H1 (cell line): ENCODE results near the gene CCDC8. TPM values are rescaled to one million over a fixed set of nuclear protein-coding genes. Genes with fewer than 3 reads are reported as not detected.

Experiments
- CTCF ChIA-PET: fragments of 300-600 bp; sonication (Branson Sonifier 250); formaldehyde crosslinking; loops from one replicate; lab custom pipeline; 2021; ENCODE audit not compliant: partially characterized antibody; lab: Charles Lee
- POLR2A ChIA-PET: fragments of 300-600 bp; sonication (Branson Sonifier 250); formaldehyde crosslinking; loops from one replicate; lab custom pipeline; 2021; ENCODE audit warnings: inconsistent platforms; ENCODE audit not compliant: partially characterized antibody; lab: Charles Lee
- DNase-seq, 2 experiments: peaks; one replicate each; pipeline versions ENCODE4 v3.0.0 to v3.0.0-alpha.2; 2010 to 2022; ENCODE audit warnings: low spot score in 2 of 2, low read depth in 1 of 2, mixed read lengths in 1 of 2
- FAIRE-seq: peaks from 2 replicates; lab custom pipeline; 2011; peaks lifted over from hg19 to GRCh38; lab: Jason Lieb, UNC
- H2AFZ ChIP-seq: 2 replicates; pipeline ENCODE4 v1.8.1; 2012; ENCODE audit warnings: low read length, inconsistent platforms
- H2AK5ac ChIP-seq: 2 replicates; pipeline ENCODE4 v1.6.1; 2013; ENCODE audit warnings: low read depth, low read length
- H2BK120ac ChIP-seq: replicated peaks from 2 replicates; pipeline ENCODE3; 2013; ENCODE audit warnings: low read depth, low read length, inconsistent platforms
- H2BK12ac ChIP-seq: 2 replicates; pipeline ENCODE4 v1.6.1; 2013; ENCODE audit warnings: low read depth, low read length
- H2BK15ac ChIP-seq: 2 replicates; pipeline ENCODE4 v1.6.1; 2013; ENCODE audit warnings: low read length
- H2BK20ac ChIP-seq: 2 replicates; pipeline ENCODE4 v1.6.1; 2013; ENCODE audit warnings: low read length
- H2BK5ac ChIP-seq: 2 replicates; pipeline ENCODE4 v1.6.1; 2013; ENCODE audit warnings: low read depth, low read length
- H3K14ac ChIP-seq: 2 replicates; pipeline ENCODE4 v1.6.1; 2013; ENCODE audit warnings: inconsistent platforms; ENCODE audit not compliant: insufficient read length
- H3K18ac ChIP-seq: 2 replicates; pipeline ENCODE4 v1.6.1; 2013; ENCODE audit warnings: low read length; ENCODE audit errors: extremely low read depth
- H3K23ac ChIP-seq: 2 replicates; pipeline ENCODE4 v1.6.1; 2013; ENCODE audit warnings: inconsistent platforms; ENCODE audit not compliant: insufficient read length
- H3K23me2 ChIP-seq: 2 replicates; pipeline ENCODE4 v1.6.1; 2013; ENCODE audit warnings: low read depth, low read length
- H3K27ac ChIP-seq: 2 replicates; pipeline ENCODE4 v1.6.1; 2011; ENCODE audit warnings: low read depth, low read length, inconsistent platforms
- H3K27me3 ChIP-seq, 4 experiments: replicated peaks in 1 of 4; 1 replicate in 1 of 4; 2 replicates in 3 of 4; pipeline versions ENCODE4 v1.6.1 to v1.8.1; 2011 to 2013; ENCODE audit warnings: low read length in 3 of 4, mild to moderate bottlenecking in 3 of 4, inconsistent platforms in 2 of 4, mixed read lengths in 2 of 4, moderate library complexity in 1 of 4; ENCODE audit not compliant: control insufficient read depth in 3 of 4, insufficient read depth in 3 of 4; ENCODE audit errors: extremely low read depth in 1 of 4
- H3K36me3 ChIP-seq, 4 experiments: 2 replicates each; pipeline versions ENCODE4 v1.6.1 to v1.8.1; 2011 to 2013; ENCODE audit warnings: mild to moderate bottlenecking in 4 of 4, low read length in 3 of 4, moderate library complexity in 2 of 4, control low read depth in 1 of 4, inconsistent platforms in 1 of 4; ENCODE audit not compliant: insufficient read depth in 4 of 4, control insufficient read depth in 2 of 4
- H3K4ac ChIP-seq: replicated peaks from 2 replicates; pipeline ENCODE3; 2013; ENCODE audit warnings: low read length, low read depth, mixed read lengths, inconsistent platforms; ENCODE audit not compliant: insufficient read length
- H3K4me1 ChIP-seq, 4 experiments: replicated peaks in 1 of 4; 1 replicate in 1 of 4; 2 replicates in 3 of 4; pipeline versions ENCODE4 v1.6.1 to v1.8.1; 2011 to 2013; ENCODE audit warnings: low read length in 3 of 4, inconsistent platforms in 2 of 4, mixed read lengths in 1 of 4; ENCODE audit not compliant: insufficient read depth in 4 of 4, control insufficient read depth in 3 of 4
- H3K4me2 ChIP-seq, 2 experiments: 2 replicates each; pipeline versions ENCODE4 v1.6.1 to v1.8.1; 2011 to 2013; ENCODE audit warnings: low read depth in 2 of 2, low read length in 2 of 2, control low read depth in 1 of 2, inconsistent platforms in 1 of 2, mild to moderate bottlenecking in 1 of 2; ENCODE audit not compliant: insufficient read depth in 1 of 2
- H3K4me3 ChIP-seq, 4 experiments: fragments of 200-600, 300-600 bp in 1 of 4; sonication (generic), shearing (Covaris generic), sonication (Bioruptor Twin) in 1 of 4; 2 replicates each; pipeline versions ENCODE4 v1.5.1 to v1.8.1; 2011 to 2016; ENCODE audit warnings: low read length in 4 of 4, low read depth in 3 of 4, control low read depth in 2 of 4, inconsistent platforms in 2 of 4, mild to moderate bottlenecking in 2 of 4, mixed read lengths in 1 of 4, moderate library complexity in 1 of 4; ENCODE audit not compliant: insufficient read depth in 2 of 4; ENCODE audit errors: extremely low read depth in 1 of 4
- H3K56ac ChIP-seq: replicated peaks from 2 replicates; pipeline ENCODE3; 2013; ENCODE audit warnings: low read depth, mild to moderate bottlenecking, mixed read lengths, low read length, inconsistent platforms; ENCODE audit not compliant: insufficient read length
- H3K79me1 ChIP-seq: 2 replicates; pipeline ENCODE4 v1.6.1; 2013; ENCODE audit warnings: low read depth, low read length, control low read depth
- H3K79me2 ChIP-seq, 2 experiments: 2 replicates each; pipeline versions ENCODE4 v1.6.1 to v1.8.1; 2012 to 2013; ENCODE audit warnings: low read length in 2 of 2, mild to moderate bottlenecking in 2 of 2, inconsistent platforms in 1 of 2; ENCODE audit not compliant: insufficient read depth in 2 of 2, control insufficient read depth in 1 of 2
- H3K9ac ChIP-seq, 4 experiments: replicated peaks in 1 of 4; 1 replicate in 1 of 4; 2 replicates in 3 of 4; pipeline versions ENCODE4 v1.6.1 to v1.8.1; 2011 to 2013; ENCODE audit warnings: low read depth in 3 of 4, low read length in 3 of 4, control low read depth in 2 of 4, mild to moderate bottlenecking in 2 of 4, moderate library complexity in 2 of 4, inconsistent platforms in 1 of 4; ENCODE audit errors: extremely low read depth in 1 of 4
- H3K9me3 ChIP-seq, 2 experiments: 2 replicates each; pipeline versions ENCODE4 v1.6.1 to v1.8.1; 2012 to 2013; ENCODE audit warnings: mild to moderate bottlenecking in 2 of 2, moderate library complexity in 2 of 2, control low read depth in 1 of 2, inconsistent platforms in 1 of 2, low read depth in 1 of 2, low read length in 1 of 2, mixed read lengths in 1 of 2; ENCODE audit not compliant: insufficient read depth in 2 of 2
- H4K20me1 ChIP-seq, 2 experiments: replicated peaks in 1 of 2; 2 replicates each; pipeline versions ENCODE3 to v1.8.1; 2011 to 2013; ENCODE audit warnings: inconsistent platforms in 2 of 2, low read length in 2 of 2, mild to moderate bottlenecking in 1 of 2; ENCODE audit not compliant: insufficient read depth in 2 of 2, control insufficient read depth in 1 of 2
- H4K5ac ChIP-seq: 2 replicates; pipeline ENCODE4 v1.6.1; 2013; ENCODE audit warnings: low read length, low read depth, mixed read lengths, inconsistent platforms; ENCODE audit not compliant: insufficient read length
- H4K8ac ChIP-seq: 2 replicates; pipeline ENCODE4 v1.8.0; 2013; ENCODE audit warnings: mild to moderate bottlenecking, moderate library complexity, low read length, inconsistent platforms; ENCODE audit not compliant: insufficient read depth; ENCODE audit errors: extremely low read depth
- H4K91ac ChIP-seq: replicated peaks from 2 replicates; pipeline ENCODE3; 2013; ENCODE audit warnings: low read length, mixed read lengths, inconsistent platforms; ENCODE audit not compliant: insufficient read length
- BACH1 ChIP-seq: IDR thresholded peaks from 2 replicates; pipeline ENCODE4 v1.6.1; 2012; ENCODE audit warnings: low read length, improper control_type of control experiment
- CBX8 ChIP-seq: fragments of 300-800, 300-1000 bp; sonication (generic); IDR thresholded peaks from 2 replicates; pipeline ENCODE4 v1.7.1; 2016; ENCODE audit warnings: low read depth, low read length, borderline replicate concordance
- EZH2 ChIP-seq: fragments of 200-600 bp; sonication (generic); IDR thresholded peaks from 2 replicates; pipeline ENCODE4 v1.7.1; 2012; ENCODE audit warnings: low read depth, mild to moderate bottlenecking, moderate library complexity, low read length, inconsistent platforms; ENCODE audit not compliant: severe bottlenecking
- GABPA ChIP-seq: IDR thresholded peaks from 2 replicates; pipeline ENCODE4 v1.6.1; 2011; ENCODE audit warnings: mild to moderate bottlenecking, low read length, moderate library complexity, borderline replicate concordance; ENCODE audit not compliant: insufficient read depth
- HDAC6 ChIP-seq: IDR thresholded peaks from one replicate; pipeline ENCODE4 v1.7.1; 2012; ENCODE audit warnings: low read depth, mild to moderate bottlenecking, inconsistent platforms, low read length, moderate library complexity
- KDM1A ChIP-seq: fragments of 200-600, 300-600 bp; sonication (generic); IDR thresholded peaks from 2 replicates; pipeline ENCODE4 v1.7.1; 2016; ENCODE audit warnings: mild to moderate bottlenecking, low read length, borderline replicate concordance
- POLR2AphosphoS5 ChIP-seq: IDR thresholded peaks from 2 replicates; pipeline ENCODE4 v1.6.1; 2011; ENCODE audit warnings: low read depth, low read length
- SAP30 ChIP-seq: fragments of 300-600 bp; sonication (generic); IDR thresholded peaks from 2 replicates; pipeline ENCODE4 v1.7.1; 2012; ENCODE audit warnings: low read length, moderate library complexity, mild to moderate bottlenecking, inconsistent platforms; ENCODE audit not compliant: insufficient read depth, insufficient replicate concordance
- SIRT6 ChIP-seq: IDR thresholded peaks from one replicate; pipeline ENCODE4 v1.7.1; 2012; ENCODE audit warnings: low read length, inconsistent platforms
- SP2 ChIP-seq: IDR thresholded peaks from 2 replicates; pipeline ENCODE4 v1.6.1; 2012; ENCODE audit warnings: mild to moderate bottlenecking, low read length, inconsistent platforms
- SUZ12 ChIP-seq: fragments of 200-600 bp; sonication (generic); IDR thresholded peaks from 2 replicates; pipeline ENCODE4 v1.6.1; 2012; ENCODE audit warnings: mild to moderate bottlenecking, inconsistent platforms, low read length, moderate library complexity, mixed read lengths
- WGBS, 2 experiments: shearing (Covaris generic) in 1 of 2; methylation state at CpG; one replicate each; pipeline versions ENCODE4 v1.1.6 to v1.1.7; 2013 to 2015; ENCODE audit warnings: low lambda C conversion rate in 2 of 2, mixed read lengths in 2 of 2, inconsistent platforms in 1 of 2, low coverage in 1 of 2, missing lambda C conversion rate in 1 of 2; ENCODE audit not compliant: insufficient replicate concordance in 2 of 2, insufficient coverage in 1 of 2, insufficient read length in 1 of 2; ENCODE audit errors: extremely low coverage in 1 of 2, missing lambda C conversion rate in 1 of 2; 5-methylcytosine and 5-hydroxymethylcytosine counted together
- polyA plus RNA-seq, 7 experiments: library from polyadenylated mRNA; depleted of rRNA in 3 of 7; stranded (reverse) in 5 of 7; unstranded in 2 of 7; fragments of >200 nt in 5 of 7; fragments of 200-250 nt in 2 of 7; gene quantifications; 1 replicate in 5 of 7; 2 replicates in 1 of 7; 4 replicates in 1 of 7; pipeline versions ENCODE4 v1.2.1 to v1.2.3, GENCODE V29; 2011 to 2013; ENCODE audit warnings: missing spikeins in 2 of 7, mixed read lengths in 2 of 7
- total RNA-seq: library from RNA; stranded (reverse); fragmentation: NEBNext Ultra II Directional; extraction: Animal tissue kit (Norgen Biotek cat#: 25700); gene quantifications from 2 replicates; pipeline ENCODE4 v1.2.1, GENCODE V29; 2021

Gene CCDC8
- total and polyA plus RNA-seq, 2 of the 8 experiments (the other 6 are each of a cell fraction or from before 2014, with no cell fraction given), result 4.9 to 13.6 TPM

DNA sequence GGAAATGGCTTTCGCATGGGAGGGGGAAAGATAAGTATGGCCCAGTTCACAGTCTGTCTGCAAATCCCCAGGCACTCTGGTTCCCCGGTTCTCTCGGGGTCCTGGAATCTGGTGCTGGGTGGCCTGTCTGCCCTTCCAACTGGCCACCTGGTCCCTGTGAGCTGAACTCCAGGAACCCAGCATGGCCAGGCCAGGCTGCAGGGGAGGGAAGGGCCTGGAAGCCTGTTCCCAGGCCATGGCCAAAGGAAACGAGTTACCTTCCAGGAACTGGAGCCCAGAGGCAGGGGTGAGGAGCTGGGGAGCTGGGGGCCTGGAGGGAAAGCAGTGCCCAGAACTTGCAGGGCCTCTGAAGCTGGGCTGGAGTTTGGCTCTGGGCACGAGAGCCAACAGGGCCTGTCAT lies 34.5 kb upstream of the CCDC8 start:
- no peak overlapping the region for H3K9ac ChIP-seq
- no peak overlapping the region for H4K91ac ChIP-seq
- H3K79me2 ChIP-seq, result no peaks in the 10 kb centered on the region
- H2BK15ac ChIP-seq, result no peak overlapping the region
- no peak overlapping the region for H3K4me3 ChIP-seq
- H2BK12ac ChIP-seq, result no peak overlapping the region
- no peak overlapping the region for H3K27ac ChIP-seq
- no peaks in the 10 kb centered on the region for H3K9me3 ChIP-seq
- no peaks in the 10 kb centered on the region for H4K20me1 ChIP-seq
- H3K4me1 ChIP-seq, result no peaks in the 10 kb centered on the region
- H3K14ac ChIP-seq, result no peak overlapping the region
- FAIRE-seq (no peak), DNase-seq (no peak)
- no peak overlapping the region for H4K5ac ChIP-seq
- H3K56ac ChIP-seq, result no peak overlapping the region
- no peak overlapping the region for H4K8ac ChIP-seq
- no peak overlapping the region for H3K4me2 ChIP-seq
- TF ChIP-seq SP2 (no peak), POLR2AphosphoS5 (no peak), EZH2 (no peak), HDAC6 (no peak), BACH1 (no peak), CBX8 (no peak), SUZ12 (no peak), SAP30 (no peak), GABPA (no peak), KDM1A (no peak), SIRT6 (no peak)
- TF ChIP-seq, all 59 proteins: peak for 0
- ChIA-PET POLR2A (interaction anchor here (1.6 kb wide), 1 partner anchor 9 kb away, joined by 3 read pairs; no protein-coding TSS in a partner anchor), CTCF (interaction anchor here (1.0 to 5.5 kb wide), 4 partner anchors 12 to 52 kb away, joined by 3 to 20 read pairs (median 10); no protein-coding TSS in a partner anchor)
- Histone ChIP-seq H2AK5ac (no peak overlapping the region), H3K36me3 (no peaks in the 10 kb centered on the region), H2BK120ac (no peak overlapping the region), H3K23me2 (no peaks in the 10 kb centered on the region), H3K79me1 (no peaks in the 10 kb centered on the region), H3K27me3 (no peaks in the 10 kb centered on the region), H3K23ac (no peak overlapping the region), H3K18ac (no peak overlapping the region), H2BK20ac (no peak overlapping the region), H2BK5ac (no peak overlapping the region), H3K4ac (no peak overlapping the region), H2AFZ (no peak overlapping the region)
- WGBS, 2 experiments, result 93% methylated on average over 4 of the region's 5 CpGs; no CpG with 5 or more reads in 1 of the 2 experiments
